ENCODE measurements around the gene F11.
A peak's percentile ranks its signal among the peaks of the same experiment; 100 is the strongest.
"Not testable (repeated sequence)": the region's sequence is repeated elsewhere in the genome, so short reads cannot be mapped to it uniquely, and the experiment has no call there.

The F11 gene

GRCh38 chr4:186265683-186266652 is at the start of gene F11:
F11 (plus strand) TSS chr4:186266189; CDS start chr4:186267137, 948 bp downstream.
- no peak for DNase-seq (ENCODE audit: low read depth in 2 of 2)

GRCh38 chr4:186216465-186217024 is 49.4 kb upstream of the F11 start:
- DNase-seq (ENCODE audit: low read depth in 2 of 2), result peak; percentile 18 to 20

GRCh38 chr4:186217733-186218293 is 48.2 kb upstream of the F11 start:
- no peak for DNase-seq (ENCODE audit: low read depth in 2 of 2)

- no peak for DNase-seq (ENCODE audit: low read depth in 2 of 2)
These were observed 44.4 kb upstream of the F11 start for GRCh38 chr4:186221624-186222023.

GRCh38 chr4:186225848-186226247 is 40.1 kb upstream of the F11 start:
- no peak for DNase-seq (ENCODE audit: low read depth in 2 of 2)

- no peak for DNase-seq (ENCODE audit: low read depth in 2 of 2)
These were observed 39.3 kb upstream of the F11 start for GRCh38 chr4:186226521-186227189.

GRCh38 chr4:186227221-186227620 is 38.8 kb upstream of the F11 start, which contains the start of gene KLKB1:
KLKB1 (plus strand) TSS chr4:186227507; CDS start chr4:186228196, 689 bp downstream.
- DNase-seq (ENCODE audit: low read depth in 2 of 2), result no peak

- no peak for DNase-seq (ENCODE audit: low read depth in 2 of 2)
These were observed 38.1 kb upstream of the F11 start for GRCh38 chr4:186227744-186228513.

GRCh38 chr4:186228514-186228894 is 37.5 kb upstream of the F11 start:
- no peak for DNase-seq (ENCODE audit: low read depth in 2 of 2)

GRCh38 chr4:186234367-186234766 is 31.6 kb upstream of the F11 start:
- DNase-seq (ENCODE audit: low read depth in 2 of 2), result no peak

- DNase-seq (ENCODE audit: low read depth in 2 of 2), result no peak
These were observed 29.9 kb upstream of the F11 start for GRCh38 chr4:186236126-186236525.

GRCh38 chr4:186240452-186240847 is 25.5 kb upstream of the F11 start:
- no peak for DNase-seq (ENCODE audit: low read depth in 2 of 2)

GRCh38 chr4:186240848-186241491 is 25.0 kb upstream of the F11 start:
- DNase-seq (ENCODE audit: low read depth in 2 of 2), result no peak

- no peak for DNase-seq (ENCODE audit: low read depth in 2 of 2)
These were observed 24.4 kb upstream of the F11 start for GRCh38 chr4:186241616-186242015.

- DNase-seq (ENCODE audit: low read depth in 2 of 2), result not testable (repeated sequence)
These were observed 24.0 kb upstream of the F11 start for GRCh38 chr4:186242031-186242430.

GRCh38 chr4:186243331-186243730 is 22.7 kb upstream of the F11 start:
- DNase-seq (ENCODE audit: low read depth in 2 of 2), result no peak

GRCh38 chr4:186244835-186245234 is 21.2 kb upstream of the F11 start:
- no peak for DNase-seq (ENCODE audit: low read depth in 2 of 2)

GRCh38 chr4:186247062-186247752 is 18.8 kb upstream of the F11 start:
- DNase-seq (ENCODE audit: low read depth in 2 of 2), result not testable (repeated sequence)

- no peak for DNase-seq (ENCODE audit: low read depth in 2 of 2)
These were observed 17.3 kb upstream of the F11 start for GRCh38 chr4:186248643-186249042.

All from fibroblast of skin of left quadriceps (primary cell).